Measurements from ENCODE around the gene HIVEP2. TPM values are rescaled to one million over a fixed set of nuclear protein-coding genes. Genes with fewer than 3 reads are reported as not detected.

HIVEP2 gene
- total RNA-seq, 1 experiment from 2014 or later, result 9.1 TPM

DNA sequence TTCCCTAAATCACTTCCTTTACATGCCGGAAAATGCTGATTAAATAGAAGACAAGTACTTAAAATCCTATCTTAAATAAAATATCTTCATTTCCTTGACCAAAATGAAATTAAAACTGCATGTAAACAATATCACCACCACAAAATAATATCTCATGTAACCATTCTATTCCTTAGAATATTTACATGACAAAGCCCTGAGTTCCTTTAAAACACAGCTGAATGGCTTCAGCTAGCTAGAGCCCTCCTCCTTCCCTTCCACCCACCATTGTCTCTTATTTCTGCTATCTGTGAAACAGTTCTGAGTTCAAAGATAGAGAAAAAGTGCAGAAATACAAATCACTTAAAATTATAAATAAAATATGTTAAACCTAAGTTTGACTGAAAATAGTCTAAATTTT, 103.1 kb downstream of the HIVEP2 start:
- ChIA-PET CTCF (no interaction called here), POLR2A (ENCODE audit: unreplicated experiment) (no interaction called here)
- Histone ChIP-seq H3K9me3 (ENCODE audit: low read length) (no peaks in the 10 kb centered on the region), H3K79me2 (ENCODE audit: low read length) (peaks cover 26% of the 10 kb centered on the region; the same call in 1 of the 2 replicates), H3K4me2 (ENCODE audit: low read length) (peak overlapping the region; percentile 78), H3K4me1 (ENCODE audit: insufficient read depth, low read length) (peaks cover 70% of the 10 kb centered on the region), H4K20me1 (ENCODE audit: low read length) (no peaks in the 10 kb centered on the region), H3F3A (ENCODE audit: low read length, unreplicated experiment) (no peaks in the 10 kb centered on the region), H3K27ac (ENCODE audit: low read length) (peak overlapping the region; percentile 98), H3K36me3 (ENCODE audit: low read depth, low read length) (no peaks in the 10 kb centered on the region), H3K4me3 (ENCODE audit: low read length) (peak overlapping the region; percentile 54; the same call in 1 of the 2 replicates), H2AFZ (ENCODE audit: low read length) (no peak overlapping the region), H3K27me3 (ENCODE audit: low read length) (no peaks in the 10 kb centered on the region), H3K9ac (ENCODE audit: low read length) (peak overlapping the region; percentile 76), H3K9me2 (replicated peaks; ENCODE audit: low read length) (no peaks in the 10 kb centered on the region)
- intact Hi-C loops (cut with micrococcal nuclease), result loop anchor here (5.0 to 10.0 kb wide), 2 partner anchors 147 to 585 kb away; no protein-coding TSS in a partner anchor
- ATAC-seq (no peak), DNase-seq (no peak)
- BruUV-seq (replicated peaks), result no TSS peak
- TF ChIP-seq EZH2phosphoT487 (IDR thresholded peaks at IDR 0.05; ENCODE audit: borderline replicate concordance, low read length) (no peak), CTCF (conservative IDR thresholded peaks at IDR 0.05; ENCODE audit: low read depth, low read length) (no peak), EZH2 (IDR thresholded peaks at IDR 0.05; ENCODE audit: low read length, unreplicated experiment) (no peak)

DNA sequence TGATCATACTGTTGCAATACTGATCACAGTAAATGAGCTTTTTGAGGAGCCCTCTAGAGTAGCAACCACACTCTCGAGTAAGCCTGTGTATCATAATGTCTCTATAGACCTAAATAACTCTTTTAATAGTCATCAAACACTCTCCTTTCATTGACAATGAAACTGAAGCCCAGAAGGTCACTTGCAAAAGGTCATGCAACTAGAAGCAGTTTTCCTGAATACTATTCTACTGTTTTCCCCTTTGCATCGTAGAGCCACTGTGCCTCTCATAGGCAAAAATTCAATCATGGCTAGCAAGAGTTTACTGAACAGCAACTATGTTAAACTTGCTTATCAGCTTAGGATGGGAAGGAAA, 105.3 kb downstream of the HIVEP2 start:
- Histone ChIP-seq H3K27ac (ENCODE audit: low read length) (peak overlapping the region; percentile 86), H3K36me3 (ENCODE audit: low read depth, low read length) (no peaks in the 10 kb centered on the region), H3K79me2 (ENCODE audit: low read length) (peaks cover 31% of the 10 kb centered on the region; the same call in 1 of the 2 replicates), H3K9me3 (ENCODE audit: low read length) (no peaks in the 10 kb centered on the region), H3K27me3 (ENCODE audit: low read length) (no peaks in the 10 kb centered on the region), H4K20me1 (ENCODE audit: low read length) (no peaks in the 10 kb centered on the region), H2AFZ (ENCODE audit: low read length) (no peak overlapping the region), H3K4me2 (ENCODE audit: low read length) (peak overlapping the region; percentile 64), H3K4me1 (ENCODE audit: insufficient read depth, low read length) (peaks cover 48% of the 10 kb centered on the region), H3K4me3 (ENCODE audit: low read length) (peak overlapping the region; percentile 12; the same call in 1 of the 2 replicates), H3F3A (ENCODE audit: low read length, unreplicated experiment) (no peaks in the 10 kb centered on the region), H3K9me2 (replicated peaks; ENCODE audit: low read length) (no peaks in the 10 kb centered on the region), H3K9ac (ENCODE audit: low read length) (peak overlapping the region; percentile 61)
- ATAC-seq (peak; percentile 5), DNase-seq (no peak)
- TF ChIP-seq EZH2 (IDR thresholded peaks at IDR 0.05; ENCODE audit: low read length, unreplicated experiment) (no peak), EZH2phosphoT487 (IDR thresholded peaks at IDR 0.05; ENCODE audit: borderline replicate concordance, low read length) (no peak)
- POLR2A ChIA-PET (ENCODE audit: unreplicated experiment), result interaction anchor here (0.5 kb wide), 1 partner anchor 673 kb away, joined by 3 read pairs; no protein-coding TSS in a partner anchor
- BruUV-seq (replicated peaks), result no TSS peak
- intact Hi-C loops (cut with micrococcal nuclease), result loop anchor here (1.0 to 10.0 kb wide), 3 partner anchors 105 to 588 kb away; no protein-coding TSS in a partner anchor
- CTCF ChIA-PET, result no interaction called here

- ChIA-PET POLR2A (ENCODE audit: unreplicated experiment) (interaction anchor here (0.5 to 0.8 kb wide), 3 partner anchors 408 to 1447 kb away, joined by 3 read pairs; no protein-coding TSS in a partner anchor), CTCF (no interaction called here)
- no TSS peak for BruUV-seq (replicated peaks)
- H3K27ac ChIP-seq (ENCODE audit: low read length), result peak overlapping the region; percentile 86
- DNase-seq (peak; percentile 85), ATAC-seq (peak; percentile 81)
- no peak overlapping the region for H2AFZ ChIP-seq (ENCODE audit: low read length)
- no peaks in the 10 kb centered on the region for H3K36me3 ChIP-seq (ENCODE audit: low read depth, low read length)
- no peaks in the 10 kb centered on the region for H3K9me3 ChIP-seq (ENCODE audit: low read length)
- H4K20me1 ChIP-seq (ENCODE audit: low read length), result no peaks in the 10 kb centered on the region
- H3K4me2 ChIP-seq (ENCODE audit: low read length), result peak overlapping the region; percentile 64
- peaks cover 25% of the 10 kb centered on the region; the same call in 1 of the 2 replicates for H3K79me2 ChIP-seq (ENCODE audit: low read length)
- no peaks in the 10 kb centered on the region for H3K27me3 ChIP-seq (ENCODE audit: low read length)
- intact Hi-C loops (cut with micrococcal nuclease), result loop anchor here (1.0 kb wide), 1 partner anchor 105 kb away; no protein-coding TSS in a partner anchor
- no peaks in the 10 kb centered on the region for H3F3A ChIP-seq (ENCODE audit: low read length, unreplicated experiment)
- H3K9me2 ChIP-seq (replicated peaks; ENCODE audit: low read length), result no peaks in the 10 kb centered on the region
- no peak for TF ChIP-seq EZH2 (IDR thresholded peaks at IDR 0.05; ENCODE audit: low read length, unreplicated experiment)
- TF ChIP-seq EZH2phosphoT487 (IDR thresholded peaks at IDR 0.05; ENCODE audit: borderline replicate concordance, low read length), result no peak; the same call in 1 of the 2 replicates
- TF ChIP-seq CTCF (conservative IDR thresholded peaks at IDR 0.05; ENCODE audit: low read depth, low read length), result no peak
- H3K4me3 ChIP-seq (ENCODE audit: low read length), result peak overlapping the region; percentile 12; the same call in 1 of the 2 replicates
- peaks cover 45% of the 10 kb centered on the region for H3K4me1 ChIP-seq (ENCODE audit: insufficient read depth, low read length)
- peak overlapping the region; percentile 61 for H3K9ac ChIP-seq (ENCODE audit: low read length)
Measured at GRCh38 chr6:142838821-142839685, 105.9 kb downstream of the HIVEP2 start.

All from PC-3 (cell line).